Measurements from ENCODE around the gene IRF2BP2. TPM values are rescaled to one million over a fixed set of nuclear protein-coding genes. Genes with fewer than 3 reads are reported as not detected.

The IRF2BP2 gene
- total and polyA plus RNA-seq, 2 of the 13 experiments (the other 11 are each of a cell fraction or from before 2014, with no cell fraction given), result 140 to 147 TPM

- TF ChIP-seq CHCHD3 (CRISPR knock-in tag; IDR thresholded peaks at IDR 0.05) (no peak), ZNF329 (CRISPR knock-in tag; IDR thresholded peaks at IDR 0.05; ENCODE audit: low read depth) (no peak), ZNF234 (CRISPR knock-in tag; conservative IDR thresholded peaks at IDR 0.05) (no peak), ZBTB40 (IDR thresholded peaks at IDR 0.05) (no peak), ZBTB40 (CRISPR knock-in tag; IDR thresholded peaks at IDR 0.05) (no peak; the same call in 1 of the 2 replicates), ZNF501 (CRISPR knock-in tag; IDR thresholded peaks at IDR 0.05) (no peak), NCOA5 (CRISPR knock-in tag; IDR thresholded peaks at IDR 0.05) (no peak), TCF7L2 (IDR thresholded peaks at IDR 0.05; ENCODE audit: low read depth, low read length) (no peak), ZNF496 (CRISPR knock-in tag; IDR thresholded peaks at IDR 0.05; ENCODE audit: insufficient replicate concordance) (no peak), TARDBP (CRISPR knock-in tag; IDR thresholded peaks at IDR 0.05) (no peak), NFATC3 (CRISPR knock-in tag; IDR thresholded peaks at IDR 0.05) (no peak), FOSL2 (CRISPR knock-in tag; IDR thresholded peaks at IDR 0.05) (peak; percentile 43; the same call in 1 of the 2 replicates), DMAP1 (CRISPR knock-in tag; IDR thresholded peaks at IDR 0.05) (no peak), SNAPC2 (CRISPR knock-in tag; IDR thresholded peaks at IDR 0.05) (0 out of 2 replicates have a peak, but pooled peaks have one; percentile 14)
- TF ChIP-seq, protein P1, sequence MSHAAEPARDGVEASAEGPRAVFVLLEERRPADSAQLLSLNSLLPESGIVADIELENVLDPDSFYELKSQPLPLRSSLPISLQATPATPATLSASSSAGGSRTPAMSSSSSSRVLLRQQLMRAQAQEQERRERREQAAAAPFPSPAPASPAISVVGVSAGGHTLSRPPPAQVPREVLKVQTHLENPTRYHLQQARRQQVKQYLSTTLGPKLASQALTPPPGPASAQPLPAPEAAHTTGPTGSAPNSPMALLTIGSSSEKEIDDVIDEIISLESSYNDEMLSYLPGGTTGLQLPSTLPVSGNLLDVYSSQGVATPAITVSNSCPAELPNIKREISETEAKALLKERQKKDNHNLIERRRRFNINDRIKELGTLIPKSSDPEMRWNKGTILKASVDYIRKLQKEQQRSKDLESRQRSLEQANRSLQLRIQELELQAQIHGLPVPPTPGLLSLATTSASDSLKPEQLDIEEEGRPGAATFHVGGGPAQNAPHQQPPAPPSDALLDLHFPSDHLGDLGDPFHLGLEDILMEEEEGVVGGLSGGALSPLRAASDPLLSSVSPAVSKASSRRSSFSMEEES (CRISPR knock-in tag; IDR thresholded peaks at IDR 0.05), result no peak
- TF ChIP-seq, protein P2, sequence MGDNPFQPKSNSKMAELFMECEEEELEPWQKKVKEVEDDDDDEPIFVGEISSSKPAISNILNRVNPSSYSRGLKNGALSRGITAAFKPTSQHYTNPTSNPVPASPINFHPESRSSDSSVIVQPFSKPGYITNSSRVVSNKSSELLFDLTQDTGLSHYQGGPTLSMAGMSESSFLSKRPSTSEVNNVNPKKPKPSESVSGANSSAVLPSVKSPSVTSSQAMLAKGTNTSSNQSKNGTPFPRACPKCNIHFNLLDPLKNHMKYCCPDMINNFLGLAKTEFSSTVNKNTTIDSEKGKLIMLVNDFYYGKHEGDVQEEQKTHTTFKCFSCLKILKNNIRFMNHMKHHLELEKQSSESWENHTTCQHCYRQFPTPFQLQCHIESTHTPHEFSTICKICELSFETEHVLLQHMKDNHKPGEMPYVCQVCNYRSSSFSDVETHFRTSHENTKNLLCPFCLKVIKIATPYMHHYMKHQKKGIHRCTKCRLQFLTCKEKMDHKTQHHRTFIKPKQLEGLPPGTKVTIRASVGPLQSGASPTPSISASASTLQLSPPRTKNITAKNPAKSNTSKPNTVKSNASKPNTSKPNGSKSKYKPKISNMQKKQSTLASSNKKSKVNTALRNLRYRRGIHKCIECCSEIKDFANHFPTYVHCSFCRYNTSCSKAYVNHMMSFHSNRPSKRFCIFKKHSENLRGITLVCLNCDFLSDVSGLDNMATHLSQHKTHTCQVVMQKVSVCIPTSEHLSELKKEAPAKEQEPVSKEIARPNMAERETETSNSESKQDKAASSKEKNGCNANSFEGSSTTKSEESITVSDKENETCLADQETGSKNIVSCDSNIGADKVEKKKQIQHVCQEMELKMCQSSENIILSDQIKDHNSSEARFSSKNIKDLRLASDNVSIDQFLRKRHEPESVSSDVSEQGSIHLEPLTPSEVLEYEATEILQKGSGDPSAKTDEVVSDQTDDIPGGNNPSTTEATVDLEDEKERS (CRISPR knock-in tag; IDR thresholded peaks at IDR 0.05), result peak; percentile 62; the same call in 1 of the 2 replicates
Measured at GRCh38 chr1:234611225-234611846, 1.4 kb upstream of the IRF2BP2 start (continued).

Measured in HepG2 (cell line).